GM21515 (cell line): ENCODE results near the gene ZBTB16.

Experiments used
- ATAC-seq: cut with Tn5 transposase; IDR thresholded peaks from one replicate; pipeline ENCODE4 v1.9.1; 2021; ENCODE audit not compliant: unreplicated experiment

ZBTB16 gene

DNA sequence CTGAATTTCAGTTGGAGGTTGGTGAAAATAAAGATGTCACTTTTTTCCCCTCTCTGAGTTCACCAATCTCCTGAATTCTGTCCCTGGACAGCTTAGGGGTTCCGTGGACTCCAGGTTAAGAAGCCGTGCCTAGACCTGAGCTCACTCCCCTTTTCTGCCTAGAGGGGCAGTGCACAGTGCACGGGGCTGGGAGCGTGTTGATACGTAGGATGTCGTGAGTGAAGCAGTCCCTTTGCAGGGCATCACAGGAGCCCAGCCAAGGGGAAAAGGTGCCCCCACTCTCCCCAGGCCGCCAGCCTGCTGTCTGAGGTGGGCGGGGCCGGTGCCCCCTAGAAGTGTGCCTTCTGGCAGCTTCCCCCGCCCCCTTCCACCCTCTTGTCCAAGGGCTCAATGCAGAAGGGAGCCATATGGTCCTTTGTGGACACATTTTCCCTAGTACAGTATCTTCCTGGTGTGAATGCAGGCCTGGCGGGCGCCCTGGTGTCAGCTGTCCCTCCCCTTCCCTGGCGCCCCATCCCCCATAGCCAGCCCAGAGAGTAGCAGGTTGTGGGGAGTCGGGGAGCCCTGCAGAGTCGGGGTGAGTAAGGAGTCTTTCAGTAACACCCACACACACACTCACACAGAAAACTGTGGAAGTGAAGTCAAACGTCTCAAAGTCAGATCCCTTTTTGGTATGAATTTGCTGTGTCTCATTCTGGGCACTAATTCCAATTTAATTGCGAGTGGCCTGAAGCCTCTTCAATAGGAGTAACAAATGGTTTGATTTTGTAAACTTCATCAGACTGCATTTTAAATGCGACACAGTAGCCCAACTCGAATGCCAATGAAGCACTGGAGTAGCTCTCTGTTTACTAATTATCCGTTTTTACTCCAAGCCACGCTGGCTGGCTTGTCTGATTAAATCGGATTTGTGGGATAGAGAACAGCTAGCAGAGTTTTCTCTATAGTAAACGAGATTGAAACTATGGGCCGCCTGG, 169.2 kb downstream of the ZBTB16 start:
- no peak for ATAC-seq

DNA sequence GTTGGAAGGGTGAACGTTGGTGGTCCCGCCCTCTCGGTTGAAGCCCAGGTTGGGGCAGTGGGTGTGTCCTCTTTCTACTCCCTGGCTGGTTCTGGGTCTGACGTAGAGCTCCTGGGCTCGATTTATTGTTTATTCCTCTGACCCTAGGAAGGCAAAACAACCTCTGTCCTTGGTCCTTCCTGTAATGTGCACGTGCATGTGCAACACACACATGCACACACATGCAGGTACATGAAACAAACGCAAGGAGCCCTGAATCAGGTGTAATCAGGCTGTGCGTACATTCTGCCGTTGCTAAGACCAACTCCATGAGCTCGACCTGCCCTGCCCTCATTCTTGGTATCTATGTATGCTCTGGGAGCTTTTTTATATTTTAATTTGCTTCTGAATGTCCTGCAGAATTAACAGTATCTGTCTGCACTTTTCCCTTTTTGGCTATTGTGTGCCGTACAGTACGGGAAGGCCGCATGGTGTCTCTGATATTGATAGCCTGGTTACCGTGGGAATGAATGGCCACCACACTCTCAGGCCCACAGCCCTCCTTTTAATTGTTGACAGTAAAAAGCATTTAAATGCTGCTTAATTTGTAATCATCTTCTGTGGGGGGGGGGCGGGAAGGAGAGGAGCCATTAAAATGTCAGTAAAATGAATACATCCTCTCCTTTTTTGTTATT, 170.7 kb downstream of the ZBTB16 start:
- no peak for ATAC-seq

DNA sequence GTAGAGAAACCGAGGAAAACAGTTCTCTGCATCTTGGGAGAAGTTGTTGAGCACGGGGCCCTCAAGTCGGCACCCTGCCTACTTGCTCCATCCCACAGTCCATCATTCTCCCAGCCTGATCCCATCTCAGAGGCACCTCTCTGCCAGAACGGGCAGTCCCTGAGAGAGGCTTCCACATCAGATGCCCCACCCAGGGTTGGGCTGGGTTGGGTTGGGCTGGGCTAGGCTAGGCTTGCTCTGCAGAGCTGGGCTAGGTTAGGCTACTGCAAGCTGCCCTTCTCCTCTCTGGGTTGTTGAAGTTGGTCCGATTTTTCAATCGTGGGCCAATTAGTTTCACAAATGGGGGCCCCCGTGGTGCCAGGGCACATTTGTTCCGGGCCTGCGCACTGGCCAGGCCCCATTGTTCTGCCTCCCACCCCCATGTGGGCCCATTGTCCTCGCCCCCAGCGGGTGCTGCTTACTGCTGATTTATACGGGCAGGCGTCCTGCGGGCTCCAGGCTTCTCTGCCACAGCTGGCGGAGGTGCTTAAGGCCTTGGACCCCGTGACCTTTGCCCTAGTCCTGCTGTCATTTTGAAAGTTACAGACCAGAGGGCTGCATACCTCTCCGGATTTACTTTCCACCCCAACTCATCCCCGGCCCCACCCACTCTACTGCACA, 173.0 kb downstream of the ZBTB16 start:
- ATAC-seq: no peak

DNA sequence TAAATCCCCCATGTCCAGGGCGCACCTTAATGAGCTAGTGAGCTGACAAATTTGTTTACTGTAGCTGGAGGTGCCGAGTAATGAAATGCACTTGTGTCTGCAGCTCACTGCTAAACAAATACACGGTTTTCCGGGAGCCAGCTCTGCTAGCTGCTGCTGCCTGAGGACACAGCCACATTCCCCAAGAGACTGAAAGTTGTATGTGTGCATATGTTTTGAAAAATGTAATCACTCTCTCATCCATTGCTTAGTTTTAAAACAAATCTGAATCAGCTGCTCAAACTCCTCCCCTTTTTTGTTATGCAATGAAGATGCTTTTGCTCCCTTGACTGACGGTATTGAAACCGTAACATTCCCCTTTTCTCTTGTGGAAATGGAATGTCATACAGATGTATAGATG, 174.2 kb downstream of the ZBTB16 start:
- ATAC-seq: no peak

DNA sequence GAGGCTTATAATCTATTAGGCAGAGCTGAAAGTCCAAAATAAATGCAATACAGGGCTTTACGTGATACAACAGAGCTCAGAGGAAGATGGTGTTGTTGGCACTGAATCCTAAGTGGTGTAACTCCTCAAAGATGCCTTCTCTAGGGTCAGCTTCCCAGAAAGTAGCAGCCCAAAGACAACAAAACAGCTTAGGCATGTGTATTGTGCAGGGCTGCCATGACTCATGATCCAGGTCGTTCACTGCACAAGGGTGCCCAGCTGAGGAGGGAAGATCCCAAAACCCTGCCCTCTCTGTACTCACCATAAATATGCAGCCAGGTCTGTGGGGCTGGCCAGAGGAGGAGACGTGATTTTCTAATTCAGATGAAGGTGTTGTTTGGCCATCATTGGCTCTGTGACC, 177.3 kb downstream of the ZBTB16 start:
- ATAC-seq: no peak

DNA sequence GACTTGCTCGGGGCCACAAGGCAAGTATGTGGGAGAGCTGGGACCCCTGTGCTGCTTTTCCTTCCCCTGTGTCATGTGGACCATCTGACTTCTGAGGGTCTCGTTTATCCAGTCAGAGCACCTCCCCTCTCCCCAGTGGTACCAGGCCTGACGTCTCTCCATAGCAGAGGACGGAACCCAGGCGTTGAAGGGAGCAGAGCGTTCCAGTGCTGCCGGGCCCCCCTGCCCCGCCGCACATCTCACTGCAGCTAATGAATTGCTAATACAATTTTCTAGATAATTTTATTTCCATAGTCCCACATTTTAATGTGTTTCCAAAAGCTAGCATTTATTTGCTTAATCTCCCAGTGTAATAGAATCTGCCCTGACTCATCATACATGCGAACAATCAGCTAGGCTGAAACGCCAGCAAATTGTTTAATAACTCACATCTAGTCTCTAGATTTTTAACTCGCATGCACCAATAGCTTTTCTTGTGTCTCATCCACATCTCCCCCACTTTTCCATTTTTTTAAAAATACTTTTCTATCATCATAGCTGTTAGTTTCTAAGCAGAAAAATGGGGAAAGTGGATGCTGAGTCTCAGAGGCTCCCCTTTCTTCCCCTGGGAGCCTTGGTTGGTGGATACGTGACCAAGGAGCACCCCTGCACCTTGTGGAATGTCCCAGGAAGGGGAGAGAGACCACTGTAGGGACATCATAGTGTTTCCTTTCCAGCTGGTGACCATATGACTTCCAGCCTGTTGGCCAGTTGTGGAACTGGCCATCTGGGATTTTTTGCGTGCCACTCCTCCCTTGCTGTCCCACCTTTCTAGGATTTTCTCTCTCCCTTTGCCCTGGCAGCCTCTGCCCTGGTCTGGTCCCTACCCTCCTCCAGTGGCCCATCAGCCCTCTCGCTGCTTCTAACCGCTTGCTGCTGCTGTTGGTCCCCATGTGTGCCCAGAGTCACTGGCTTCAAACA, 178.1 kb downstream of the ZBTB16 start:
- ATAC-seq: no peak

DNA sequence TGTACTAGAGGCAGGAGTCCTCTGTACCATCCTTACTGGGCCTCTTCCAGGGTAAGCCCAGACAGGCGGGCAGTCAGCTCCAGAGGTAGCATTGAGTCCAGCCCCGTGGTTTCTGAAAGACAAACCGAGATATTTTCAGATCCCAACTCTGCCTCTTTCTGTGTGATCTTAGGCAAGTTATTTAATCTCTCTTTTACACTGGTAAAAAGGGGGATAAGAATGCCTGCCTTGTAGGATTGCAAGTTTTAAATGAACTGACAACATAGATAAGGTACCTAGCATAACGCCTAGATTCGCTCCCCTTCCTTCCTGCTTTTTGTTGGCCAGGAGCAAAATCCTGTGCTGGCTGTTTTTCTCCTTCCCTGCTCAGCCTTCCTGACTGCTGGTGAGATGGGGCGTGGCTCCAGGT, 180.2 kb downstream of the ZBTB16 start:
- ATAC-seq: no peak

DNA sequence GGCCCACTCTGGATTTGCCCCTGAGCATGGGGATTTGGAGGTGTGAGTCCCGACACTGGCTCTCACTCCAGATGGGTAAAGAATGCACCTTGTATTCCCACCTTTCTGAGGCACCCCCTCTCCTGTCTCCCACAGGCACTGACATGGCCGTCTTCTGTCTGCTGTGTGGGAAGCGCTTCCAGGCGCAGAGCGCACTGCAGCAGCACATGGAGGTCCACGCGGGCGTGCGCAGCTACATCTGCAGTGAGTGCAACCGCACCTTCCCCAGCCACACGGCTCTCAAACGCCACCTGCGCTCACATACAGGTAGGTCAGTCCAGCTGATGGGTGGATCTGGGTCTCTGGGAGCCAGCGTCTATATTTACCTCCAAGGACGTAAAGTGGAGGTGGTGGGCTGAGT, 182.5 kb downstream of the ZBTB16 start:
- ATAC-seq: no peak

DNA sequence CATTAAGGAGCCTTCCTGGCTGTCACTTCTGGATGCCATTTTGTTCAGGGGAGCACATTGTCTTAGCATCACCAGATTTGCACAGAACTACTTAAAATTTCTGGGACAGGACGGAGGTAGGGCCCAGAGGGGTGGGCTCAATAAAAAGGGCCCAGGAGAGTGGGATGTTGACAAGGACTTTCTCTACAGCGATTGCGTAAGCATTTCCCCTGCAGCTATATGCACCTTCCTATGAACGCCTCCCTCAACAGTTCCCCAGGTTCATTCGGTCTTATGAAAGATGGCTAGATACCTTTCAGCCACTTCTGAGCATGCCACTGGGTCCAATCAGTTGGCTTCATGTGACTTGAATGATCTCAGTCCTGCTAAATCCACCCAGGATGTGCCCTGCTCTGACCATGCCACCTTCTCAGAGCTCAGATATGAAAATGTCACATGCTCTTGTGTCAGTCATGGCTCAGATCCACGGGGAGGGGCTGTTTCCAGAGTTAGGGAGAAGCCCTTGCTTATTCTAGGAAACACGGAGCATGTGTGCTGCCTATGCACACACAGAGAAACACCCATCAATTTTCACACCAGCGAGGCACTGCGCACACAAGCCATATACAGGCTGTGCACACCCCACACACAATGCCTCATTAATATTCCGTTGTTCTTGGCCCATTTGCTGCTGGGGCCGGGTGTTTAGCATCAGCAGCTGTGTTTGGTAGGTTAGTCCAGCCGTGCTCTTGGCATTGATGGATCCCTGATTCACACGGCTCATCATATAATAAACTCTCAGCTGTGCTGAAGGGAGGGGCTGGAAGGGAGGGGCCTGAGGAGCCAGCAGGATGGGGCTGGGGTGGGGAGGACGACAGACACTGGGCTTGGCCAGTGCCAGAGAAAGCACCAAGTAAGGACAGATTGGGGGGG, 184.2 kb downstream of the ZBTB16 start:
- no peak for ATAC-seq

DNA sequence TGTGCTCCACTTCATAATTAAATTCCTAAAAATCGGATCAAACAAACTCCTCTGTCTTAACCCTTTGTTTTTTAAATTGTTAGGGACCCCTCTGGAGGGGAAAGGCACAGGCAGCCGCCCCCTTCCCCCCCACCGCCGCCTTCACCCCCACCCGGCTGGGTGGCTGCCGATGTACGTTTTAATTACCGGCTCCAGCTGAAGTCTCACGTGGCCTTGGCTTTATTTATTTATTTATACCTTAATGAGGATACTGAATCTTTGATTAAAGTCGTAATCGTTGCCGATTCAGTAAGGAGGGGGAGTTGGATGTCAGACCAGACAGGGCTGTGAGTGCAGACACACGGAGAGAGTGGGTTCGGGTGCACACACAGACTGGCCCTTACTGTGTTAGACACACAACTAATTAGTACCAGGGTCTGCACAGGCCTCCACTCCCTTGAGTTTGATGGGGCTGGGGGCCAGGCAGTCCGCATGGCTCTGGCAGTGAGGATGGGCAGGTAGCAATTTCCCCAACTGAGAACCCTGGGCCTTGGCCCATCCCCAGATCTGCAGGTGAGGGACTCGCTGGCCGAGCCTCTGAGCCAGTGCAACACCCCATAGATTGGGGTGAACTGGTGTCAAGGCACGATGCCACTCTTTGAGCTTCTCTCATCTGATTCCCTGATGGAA, 185.3 kb downstream of the ZBTB16 start:
- no peak for ATAC-seq

DNA sequence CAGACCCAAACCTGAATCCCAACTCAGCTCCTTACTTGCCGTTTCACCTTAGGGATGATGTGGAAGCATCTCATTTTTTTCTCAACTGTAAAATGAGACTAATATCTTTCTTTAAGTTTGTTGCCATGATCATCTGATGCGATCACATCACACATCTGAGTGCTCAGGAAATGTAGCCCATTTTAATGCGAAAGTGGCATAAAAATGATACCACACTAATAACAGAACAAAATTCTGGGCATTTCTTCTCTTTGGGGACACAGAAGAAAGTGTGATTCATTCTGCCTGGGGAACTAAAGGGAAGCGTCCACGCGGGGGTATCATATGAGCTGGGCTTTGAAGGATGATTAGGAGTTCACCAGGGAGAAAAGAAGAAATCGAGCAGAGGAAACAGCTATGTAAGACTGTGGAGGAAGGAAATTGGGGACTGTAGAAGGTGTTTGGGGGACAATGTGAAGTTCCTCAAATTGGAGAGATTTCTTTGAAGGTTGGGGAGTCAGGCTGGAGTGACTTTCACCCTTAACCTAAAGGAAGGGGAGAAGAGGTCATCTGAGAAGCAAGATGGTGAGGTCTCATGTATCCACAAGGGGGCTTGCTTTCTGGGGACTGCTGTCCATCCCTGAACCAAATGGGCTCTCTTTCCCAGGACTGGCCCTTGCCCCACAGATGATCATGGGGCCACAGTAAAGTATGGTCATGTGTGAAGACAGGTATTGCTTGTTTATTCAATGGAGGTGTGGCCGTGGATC, 187.0 kb downstream of the ZBTB16 start:
- ATAC-seq: no peak

DNA sequence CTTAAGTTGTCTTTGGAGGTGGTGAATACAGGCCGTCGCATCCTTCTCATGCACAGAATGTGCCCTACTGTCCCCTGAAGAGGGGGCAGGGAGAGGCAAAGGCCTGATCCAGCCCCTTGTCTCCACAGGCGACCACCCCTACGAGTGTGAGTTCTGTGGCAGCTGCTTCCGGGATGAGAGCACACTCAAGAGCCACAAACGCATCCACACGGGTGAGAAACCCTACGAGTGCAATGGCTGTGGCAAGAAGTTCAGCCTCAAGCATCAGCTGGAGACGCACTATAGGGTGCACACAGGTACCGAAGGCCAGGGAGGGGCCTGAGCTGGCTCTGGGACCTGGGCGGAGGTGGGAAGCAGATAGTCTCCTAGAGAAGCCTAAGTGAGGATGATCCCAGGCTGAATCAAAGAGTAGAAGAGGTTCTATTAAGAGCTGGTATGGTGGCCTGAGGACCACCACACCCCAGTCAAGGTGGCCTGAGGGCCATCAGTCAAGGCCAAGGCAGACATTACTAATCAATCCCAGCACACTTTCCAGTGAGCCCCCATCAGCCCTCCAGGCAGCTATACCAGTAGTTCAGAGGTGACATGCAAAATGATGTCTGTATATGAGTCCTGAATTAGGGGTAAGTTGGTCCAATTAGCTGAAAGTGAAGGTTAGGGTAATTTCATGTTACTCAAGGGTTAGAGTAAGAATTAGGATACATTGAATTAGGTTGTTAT, 187.7 kb downstream of the ZBTB16 start:
- ATAC-seq: no peak

DNA sequence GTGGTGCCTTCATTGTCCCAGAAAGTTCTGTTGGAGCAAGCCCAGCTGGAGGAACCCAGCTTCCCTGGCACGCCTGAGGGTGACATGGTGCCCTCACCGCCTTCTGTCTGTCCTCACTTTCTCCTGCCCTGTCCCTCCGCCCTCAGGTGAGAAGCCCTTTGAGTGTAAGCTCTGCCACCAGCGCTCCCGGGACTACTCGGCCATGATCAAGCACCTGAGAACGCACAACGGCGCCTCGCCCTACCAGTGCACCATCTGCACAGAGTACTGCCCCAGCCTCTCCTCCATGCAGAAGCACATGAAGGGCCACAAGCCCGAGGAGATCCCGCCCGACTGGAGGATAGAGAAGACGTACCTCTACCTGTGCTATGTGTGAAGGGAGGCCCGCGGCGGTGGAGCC, 190.7 kb downstream of the ZBTB16 start:
- ATAC-seq: no peak

DNA sequence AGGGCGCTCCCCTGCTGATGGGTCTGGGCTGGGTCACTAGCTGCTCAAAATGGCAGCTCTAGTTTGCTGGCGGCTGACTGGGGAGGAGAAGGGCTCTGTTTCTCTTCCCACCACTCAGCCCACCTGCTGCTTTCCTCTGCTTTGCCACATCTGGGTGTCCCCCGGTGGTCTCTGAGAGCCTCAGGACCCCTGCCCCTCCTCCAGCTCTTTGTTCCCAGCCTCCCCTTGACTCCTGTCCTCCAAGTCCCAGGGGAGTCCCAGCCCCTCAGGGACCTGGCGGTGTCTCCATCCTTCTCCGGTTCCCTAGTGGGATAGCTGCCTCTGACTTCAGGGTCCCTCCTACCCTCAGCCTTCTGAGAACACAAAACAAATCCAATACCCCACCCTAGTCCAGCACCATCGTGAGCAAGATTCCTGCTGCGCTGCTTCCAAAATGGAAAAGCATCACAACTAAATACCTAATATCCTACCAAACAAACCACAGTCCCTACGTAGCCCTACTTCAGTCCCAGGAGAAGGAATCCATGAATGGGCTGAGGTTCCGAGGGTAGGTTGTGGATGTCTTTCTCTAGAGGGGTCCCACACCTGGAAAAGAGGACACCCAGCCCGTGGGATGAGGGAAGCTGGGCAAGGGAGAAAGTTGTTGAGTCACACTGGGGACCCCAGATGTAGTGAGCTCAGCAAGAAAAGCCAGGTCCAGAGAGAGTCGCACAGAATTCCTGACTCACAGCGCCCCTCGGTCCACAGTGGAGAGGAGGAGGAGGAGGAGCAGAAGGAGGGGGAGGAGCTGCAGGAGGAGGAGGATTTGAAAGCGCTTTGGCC, 191.7 kb downstream of the ZBTB16 start:
- no peak for ATAC-seq

DNA sequence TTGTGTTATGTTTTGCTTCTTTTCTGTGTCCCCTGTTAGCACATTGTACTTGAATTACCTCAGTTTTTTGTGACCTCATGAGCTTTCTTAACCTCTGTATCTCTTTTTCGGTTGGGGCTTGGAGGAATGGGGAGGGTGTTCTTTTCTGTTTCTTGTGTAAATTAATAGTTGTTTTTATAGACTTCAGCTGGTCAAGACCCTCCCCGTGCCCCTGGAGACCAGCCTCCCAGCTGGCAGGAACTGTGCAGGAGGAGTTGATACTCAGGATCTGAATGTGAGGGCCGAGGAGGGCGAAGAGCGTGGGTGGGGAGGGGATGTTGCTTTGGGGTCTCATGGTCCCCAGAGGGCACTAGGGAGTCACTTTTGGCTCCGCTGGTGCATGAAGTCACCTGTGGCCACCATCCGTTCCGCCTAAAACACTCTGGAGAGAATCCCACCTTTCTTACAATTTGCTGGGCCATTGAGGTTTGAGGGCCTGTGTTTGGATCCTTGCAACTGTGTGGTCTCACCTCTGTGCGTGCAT, 192.4 kb downstream of the ZBTB16 start:
- ATAC-seq: no peak

DNA sequence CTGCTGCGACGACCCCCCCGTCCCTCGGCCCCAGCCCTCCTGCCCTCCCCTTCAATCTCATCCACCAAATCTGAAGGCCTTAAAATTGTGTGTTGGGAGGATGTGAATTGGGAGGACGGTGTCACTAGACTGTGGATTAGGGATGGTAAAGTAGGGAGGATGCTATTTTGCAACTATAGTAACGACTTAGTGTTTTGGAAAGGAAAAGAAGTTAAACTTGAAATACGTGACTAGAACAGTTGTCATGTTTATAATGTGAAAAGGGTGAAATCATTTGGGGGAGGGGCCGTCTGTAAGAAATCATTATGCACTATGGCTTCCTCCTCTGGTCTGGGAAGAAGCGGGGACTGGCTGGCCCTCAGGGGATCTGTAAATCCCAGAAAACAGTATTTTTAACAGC, 193.3 kb downstream of the ZBTB16 start:
- ATAC-seq: no peak

DNA sequence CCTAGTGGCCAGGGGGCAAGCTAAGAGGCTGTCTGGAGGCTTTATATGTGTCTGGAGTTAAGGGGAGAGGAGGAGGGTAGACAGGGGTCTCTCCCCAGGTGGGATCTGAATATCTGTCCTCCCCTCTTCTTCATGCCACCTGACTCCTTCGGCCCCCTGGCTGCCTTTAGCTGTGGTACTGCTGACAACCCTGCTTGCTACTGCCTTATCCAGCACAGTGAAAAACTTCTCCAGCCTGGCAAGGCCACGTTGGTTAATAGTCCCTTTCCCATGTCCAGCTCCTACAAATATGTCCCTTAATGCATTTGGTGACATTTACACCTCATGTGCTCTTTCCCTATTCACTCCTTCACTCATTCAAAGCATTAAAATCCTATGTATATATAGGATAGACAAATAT, 194.3 kb downstream of the ZBTB16 start:
- ATAC-seq: no peak
